ENCODE measurements around the gene PREX1. TPM values are rescaled to one million over a fixed set of nuclear protein-coding genes. Genes with fewer than 3 reads are reported as not detected.
A peak's percentile ranks its signal among the peaks of the same experiment; 100 is the strongest.

PREX1 gene
- total RNA-seq, 1 donor from 2014 or later = 78.2 TPM

GRCh38 chr20:48799328-48800105 lies 28.3 kb downstream of the PREX1 start:
- DNase-seq (no peak), ATAC-seq (no peak)
- no peaks in the 10 kb centered on the region for H3K36me3 ChIP-seq
- no peak overlapping the region for H3K4me3 ChIP-seq
- no peaks in the 10 kb centered on the region for H3K9me3 ChIP-seq
- H3K4me1 ChIP-seq = peaks cover 56% of the 10 kb centered on the region
- TF ChIP-seq CTCF (IDR thresholded peaks at IDR 0.05) = no peak
- no peak overlapping the region for H3K27ac ChIP-seq
- intact Hi-C loops (cut with DNase I) = no loop called here
- peaks cover 3% of the 10 kb centered on the region for H3K27me3 ChIP-seq (ENCODE audit: low read depth)

- Histone ChIP-seq H3K4me1 (peaks cover 49% of the 10 kb centered on the region), H3K27ac (no peak overlapping the region), H3K27me3 (ENCODE audit: low read depth) (peaks cover 3% of the 10 kb centered on the region), H3K9me3 (no peaks in the 10 kb centered on the region), H3K36me3 (no peaks in the 10 kb centered on the region), H3K4me3 (no peak overlapping the region)
- no peak for ATAC-seq
- intact Hi-C loops (cut with DNase I) = no loop called here
- DNase-seq = no peak
- no peak for TF ChIP-seq CTCF (IDR thresholded peaks at IDR 0.05)
Observed at GRCh38 chr20:48797850-48798747, 29.7 kb downstream of the PREX1 start.

GRCh38 chr20:48797275-48797825 lies 30.4 kb downstream of the PREX1 start:
- peak; percentile 36 to 63 for ATAC-seq

DNA sequence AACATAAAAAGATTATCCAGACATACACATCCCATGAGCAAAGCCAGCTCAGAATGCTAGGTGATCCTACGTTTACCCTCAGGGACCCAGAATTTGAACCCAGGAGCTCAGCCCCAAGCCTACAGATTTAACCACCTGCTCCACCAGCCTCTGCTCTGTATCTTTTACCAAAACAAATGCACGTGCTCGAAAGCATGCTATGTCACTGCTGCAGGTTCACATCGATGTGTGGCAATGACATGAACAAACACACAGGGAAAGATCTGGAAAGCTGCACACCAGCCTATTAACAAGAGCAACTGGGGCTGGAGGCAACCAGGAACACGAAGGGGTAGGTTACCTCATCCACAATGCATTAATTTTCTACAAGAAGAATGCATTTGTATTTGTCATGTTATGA lies 32.1 kb downstream of the PREX1 start:
- Histone ChIP-seq H3K27ac (no peak overlapping the region), H3K4me3 (no peak overlapping the region), H3K4me1 (peaks cover 65% of the 10 kb centered on the region), H3K36me3 (no peaks in the 10 kb centered on the region), H3K27me3 (ENCODE audit: low read depth) (peaks cover 3% of the 10 kb centered on the region), H3K9me3 (no peaks in the 10 kb centered on the region)
- DNase-seq = no peak
- ATAC-seq = no peak
- TF ChIP-seq CTCF (IDR thresholded peaks at IDR 0.05) = no peak
- intact Hi-C loops (cut with DNase I) = no loop called here

More at GRCh38 chr20:48797275-48797825, 30.4 kb downstream of the PREX1 start:
- Histone ChIP-seq H3K27ac (no peak overlapping the region), H3K36me3 (no peaks in the 10 kb centered on the region), H3K27me3 (ENCODE audit: low read depth) (peaks cover 3% of the 10 kb centered on the region), H3K9me3 (no peaks in the 10 kb centered on the region), H3K4me3 (no peak overlapping the region), H3K4me1 (peaks cover 49% of the 10 kb centered on the region)
- intact Hi-C loops (cut with DNase I) = no loop called here
- TF ChIP-seq CTCF (IDR thresholded peaks at IDR 0.05) = no peak
- peak; percentile 63 for DNase-seq

GRCh38 chr20:48794816-48795457 lies 32.9 kb downstream of the PREX1 start:
- Histone ChIP-seq H3K36me3 (no peaks in the 10 kb centered on the region), H3K27ac (no peak overlapping the region), H3K4me3 (no peak overlapping the region), H3K4me1 (peaks cover 64% of the 10 kb centered on the region), H3K27me3 (ENCODE audit: low read depth) (peaks cover 3% of the 10 kb centered on the region), H3K9me3 (no peaks in the 10 kb centered on the region)
- ATAC-seq = no peak
- no peak for TF ChIP-seq CTCF (IDR thresholded peaks at IDR 0.05)
- intact Hi-C loops (cut with DNase I) = no loop called here
- no peak for DNase-seq

Data from lower lobe of right lung (tissue), 2 donors.